ENCODE measurements around the gene GPRIN3.

GPRIN3 gene

DNA sequence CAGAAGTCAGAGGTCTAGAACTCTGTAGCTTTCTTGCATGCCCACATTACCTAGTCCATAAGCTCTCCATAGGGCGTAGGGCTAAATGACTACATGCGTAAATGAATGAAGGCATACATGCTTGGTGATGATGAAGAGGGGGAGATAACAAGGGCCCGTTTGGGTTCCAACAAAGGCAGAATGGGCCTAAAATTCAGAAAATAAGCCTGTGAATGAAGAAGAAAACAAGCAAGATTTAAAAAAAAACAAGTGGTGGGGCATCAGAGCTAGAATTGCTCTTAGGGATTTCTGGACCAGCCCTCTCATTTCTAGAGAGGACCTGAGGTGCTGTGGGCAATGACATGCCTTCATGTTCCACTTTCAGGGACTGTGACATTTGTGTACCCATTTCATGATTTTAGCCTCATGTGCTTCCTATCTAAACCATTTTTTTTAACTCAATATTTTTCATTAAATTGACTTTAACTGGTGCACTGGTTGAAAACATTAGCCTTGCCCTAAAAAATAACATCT lies 12.1 kb downstream of the GPRIN3 start:
- Histone ChIP-seq H3K9ac (ENCODE audit: low read depth, low read length) (peak overlapping the region; percentile 4; the same call in 1 of the 2 replicates), H3K4me1 (ENCODE audit: insufficient read depth, low read length) (peaks cover 71% of the 10 kb centered on the region), H3K4me3 (ENCODE audit: low read depth in 1 of 2, low read length in 2 of 2) (no peak overlapping the region), H3K9me3 (ENCODE audit: insufficient read depth, low read length, severe bottlenecking) (no peaks in the 10 kb centered on the region), H3K4me2 (ENCODE audit: insufficient read depth, low read length) (no peak overlapping the region), H2AFZ (ENCODE audit: low read depth, low read length) (no peak overlapping the region), H3K27ac (ENCODE audit: low read length) (peak overlapping the region; percentile 73), H3K27me3 (ENCODE audit: insufficient read depth, low read length, poor library complexity) (no peaks in the 10 kb centered on the region), H3K36me3 (ENCODE audit: insufficient read depth, low read length) (no peaks in the 10 kb centered on the region), H4K20me1 (ENCODE audit: insufficient read depth, low read length) (no peaks in the 10 kb centered on the region), H3K79me2 (ENCODE audit: insufficient read depth, low read length) (no peaks in the 10 kb centered on the region)
- TF ChIP-seq EZH2 (IDR thresholded peaks at IDR 0.05; ENCODE audit: borderline replicate concordance, low read depth, low read length, severe bottlenecking) (no peak), CTCF (IDR thresholded peaks at IDR 0.05; ENCODE audit: borderline replicate concordance, extremely low read depth, low read length, poor library complexity, severe bottlenecking) (no peak)
- DNase-seq (no peak), ATAC-seq (ENCODE audit: insufficient read depth, low read depth) (no peak)

DNA sequence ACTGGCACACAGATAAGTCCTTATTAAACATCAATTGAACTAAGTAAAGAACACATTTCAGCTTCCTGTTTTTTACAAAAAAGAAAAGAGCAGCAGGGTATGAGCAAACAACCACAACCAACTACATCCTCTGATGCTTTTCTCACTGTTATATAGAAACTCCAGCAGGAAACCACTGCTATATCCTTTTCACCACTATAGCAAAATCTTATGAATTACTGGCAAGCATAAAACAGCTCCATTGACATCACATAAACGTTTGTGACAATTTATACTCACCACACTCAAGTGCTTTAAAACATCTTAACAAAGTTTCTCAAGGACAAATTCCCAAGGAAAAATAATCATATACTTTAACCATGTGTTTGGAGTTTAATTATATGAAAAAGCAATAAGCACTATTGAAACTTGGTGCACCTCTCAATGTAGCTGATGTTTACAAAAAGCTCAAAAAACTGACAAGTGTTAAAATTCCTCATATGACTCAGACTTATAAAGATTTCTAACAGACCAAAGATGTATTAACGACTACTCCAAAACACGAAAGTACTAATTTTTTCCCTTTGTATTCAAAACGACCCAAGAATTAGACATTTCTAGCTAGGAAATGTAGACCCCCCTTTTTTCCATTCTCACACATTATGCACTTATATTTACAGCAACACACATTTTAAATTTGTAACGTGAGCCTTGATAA lies 12.9 kb downstream of the GPRIN3 start:
- Histone ChIP-seq H3K4me2 (ENCODE audit: insufficient read depth, low read length) (peak overlapping the region; percentile 37), H3K36me3 (ENCODE audit: insufficient read depth, low read length) (no peaks in the 10 kb centered on the region), H3K9ac (ENCODE audit: low read depth, low read length) (peak overlapping the region; percentile 15; the same call in 1 of the 2 replicates), H2AFZ (ENCODE audit: low read depth, low read length) (no peak overlapping the region), H4K20me1 (ENCODE audit: insufficient read depth, low read length) (no peaks in the 10 kb centered on the region), H3K4me1 (ENCODE audit: insufficient read depth, low read length) (peaks cover 67% of the 10 kb centered on the region), H3K9me3 (ENCODE audit: insufficient read depth, low read length, severe bottlenecking) (no peaks in the 10 kb centered on the region), H3K4me3 (ENCODE audit: low read depth in 1 of 2, low read length in 2 of 2) (no peak overlapping the region), H3K79me2 (ENCODE audit: insufficient read depth, low read length) (no peaks in the 10 kb centered on the region), H3K27ac (ENCODE audit: low read length) (peak overlapping the region; percentile 73), H3K27me3 (ENCODE audit: insufficient read depth, low read length, poor library complexity) (no peaks in the 10 kb centered on the region)
- no peak for TF ChIP-seq CTCF (IDR thresholded peaks at IDR 0.05; ENCODE audit: borderline replicate concordance, extremely low read depth, low read length, poor library complexity, severe bottlenecking)
- no peak for TF ChIP-seq EZH2 (IDR thresholded peaks at IDR 0.05; ENCODE audit: borderline replicate concordance, low read depth, low read length, severe bottlenecking)
- ATAC-seq (ENCODE audit: insufficient read depth, low read depth) (peak; percentile 85), DNase-seq (peak; percentile 10)

GRCh38 chr4:89293299-89293698 lies 14.3 kb downstream of the GPRIN3 start:
- no peak overlapping the region for H3K4me2 ChIP-seq (ENCODE audit: insufficient read depth, low read length)
- no peak overlapping the region for H3K9ac ChIP-seq (ENCODE audit: low read depth, low read length)
- H3K4me1 ChIP-seq (ENCODE audit: insufficient read depth, low read length) = peaks cover 53% of the 10 kb centered on the region

More at GRCh38 chr4:89293299-89293698, 14.3 kb downstream of the GPRIN3 start:
- ATAC-seq (ENCODE audit: insufficient read depth, low read depth) (no peak), DNase-seq (no peak)
- no peaks in the 10 kb centered on the region for H3K27me3 ChIP-seq (ENCODE audit: insufficient read depth, low read length, poor library complexity)
- H3K79me2 ChIP-seq (ENCODE audit: insufficient read depth, low read length) = no peaks in the 10 kb centered on the region
- peak overlapping the region; percentile 19; the same call in 1 of the 2 replicates for H3K27ac ChIP-seq (ENCODE audit: low read length)
- H2AFZ ChIP-seq (ENCODE audit: low read depth, low read length) = no peak overlapping the region
- no peak overlapping the region for H3K4me3 ChIP-seq (ENCODE audit: low read depth in 1 of 2, low read length in 2 of 2)
- no peak for TF ChIP-seq EZH2 (IDR thresholded peaks at IDR 0.05; ENCODE audit: borderline replicate concordance, low read depth, low read length, severe bottlenecking)
- no peak for TF ChIP-seq CTCF (IDR thresholded peaks at IDR 0.05; ENCODE audit: borderline replicate concordance, extremely low read depth, low read length, poor library complexity, severe bottlenecking)
- no peaks in the 10 kb centered on the region for H3K36me3 ChIP-seq (ENCODE audit: insufficient read depth, low read length)
- no peaks in the 10 kb centered on the region for H4K20me1 ChIP-seq (ENCODE audit: insufficient read depth, low read length)
- H3K9me3 ChIP-seq (ENCODE audit: insufficient read depth, low read length, severe bottlenecking) = no peaks in the 10 kb centered on the region

Measured in DND-41 (cell line).